ENCODE data around the gene PDZD2. TPM values are rescaled to one million over a fixed set of nuclear protein-coding genes. Genes with fewer than 3 reads are reported as not detected.
A peak's percentile ranks its signal among the peaks of the same experiment; 100 is the strongest.

The PDZD2 gene
- total RNA-seq, 1 donor from 2014 or later = not detected

DNA sequence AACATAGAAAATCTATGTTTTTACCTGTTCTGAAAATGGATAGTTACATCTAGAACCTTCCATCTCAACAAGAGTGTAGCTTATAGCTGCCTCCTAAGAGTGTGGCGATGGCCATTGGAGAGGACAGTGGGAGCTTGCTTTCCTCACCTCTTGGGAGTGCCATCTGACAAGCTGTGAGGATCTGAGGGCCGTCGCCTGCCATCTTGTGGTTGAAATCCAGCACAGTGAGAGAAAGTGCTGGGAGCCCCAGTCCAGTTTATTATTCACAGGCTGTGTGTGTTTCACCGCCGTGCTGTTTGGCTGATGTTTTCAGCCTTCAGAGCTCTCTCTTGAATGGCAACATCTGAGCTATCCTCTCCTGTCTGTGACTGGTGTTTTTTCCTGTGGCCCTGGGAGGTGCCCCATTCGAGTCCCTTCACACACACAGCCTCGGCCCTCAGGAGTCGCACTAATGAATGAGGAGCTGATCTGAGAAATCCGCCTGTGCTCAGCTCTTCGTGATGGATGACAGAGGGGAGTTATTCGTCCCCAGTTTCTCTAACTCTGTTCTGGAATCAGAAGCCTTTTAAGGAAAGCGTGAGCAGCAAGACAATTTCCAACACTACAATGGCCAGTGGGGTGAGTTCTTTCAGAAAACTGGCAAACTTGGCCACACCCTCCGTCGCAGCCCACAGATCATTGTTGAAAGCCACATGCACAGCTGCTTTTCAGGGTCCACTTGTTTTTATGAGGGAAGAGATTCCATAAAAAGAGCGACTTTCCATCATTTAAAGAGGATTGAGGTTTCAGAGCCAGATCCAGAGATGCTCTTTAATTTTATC is 170.3 kb downstream of the PDZD2 start:
- no peak for DNase-seq (ENCODE audit: low spot score)
- Mint-ChIP-seq H3K9me3 (no peaks in the 10 kb centered on the region), H3K27ac (no peak overlapping the region), H3K4me1 (ENCODE audit: low read depth) (no peaks in the 10 kb centered on the region), H3K27me3 (ENCODE audit: insufficient read depth) (no peaks in the 10 kb centered on the region), H3K4me3 (no peak overlapping the region), H3K36me3 (ENCODE audit: low read depth) (no peaks in the 10 kb centered on the region)
- intact Hi-C loops (cut with micrococcal nuclease) = no loop called here

DNA sequence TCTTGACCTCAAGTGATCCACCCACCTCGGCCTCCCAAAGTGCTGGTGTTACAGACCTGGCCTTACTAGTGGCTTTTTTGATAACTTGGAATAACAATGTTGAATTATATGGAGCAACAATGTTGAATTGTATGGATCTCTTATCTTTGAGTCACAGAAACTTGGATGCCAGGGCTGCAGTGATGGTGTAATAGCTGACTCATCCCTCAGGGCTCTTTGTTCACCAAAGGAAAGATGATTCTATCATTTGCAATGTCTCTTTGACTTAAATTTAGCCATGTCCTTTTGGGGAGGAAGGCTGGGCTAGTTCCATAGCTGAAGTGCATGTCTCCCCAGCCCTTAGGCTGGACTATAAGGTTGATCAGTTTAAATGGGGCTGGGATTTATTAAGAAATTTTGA is 172.3 kb downstream of the PDZD2 start:
- Mint-ChIP-seq H3K4me1 (ENCODE audit: low read depth) (no peaks in the 10 kb centered on the region), H3K27ac (no peak overlapping the region), H3K4me3 (no peak overlapping the region), H3K27me3 (ENCODE audit: insufficient read depth) (no peaks in the 10 kb centered on the region), H3K36me3 (ENCODE audit: low read depth) (no peaks in the 10 kb centered on the region), H3K9me3 (no peaks in the 10 kb centered on the region)
- intact Hi-C loops (cut with micrococcal nuclease) = no loop called here
- DNase-seq (ENCODE audit: low spot score) = no peak

DNA sequence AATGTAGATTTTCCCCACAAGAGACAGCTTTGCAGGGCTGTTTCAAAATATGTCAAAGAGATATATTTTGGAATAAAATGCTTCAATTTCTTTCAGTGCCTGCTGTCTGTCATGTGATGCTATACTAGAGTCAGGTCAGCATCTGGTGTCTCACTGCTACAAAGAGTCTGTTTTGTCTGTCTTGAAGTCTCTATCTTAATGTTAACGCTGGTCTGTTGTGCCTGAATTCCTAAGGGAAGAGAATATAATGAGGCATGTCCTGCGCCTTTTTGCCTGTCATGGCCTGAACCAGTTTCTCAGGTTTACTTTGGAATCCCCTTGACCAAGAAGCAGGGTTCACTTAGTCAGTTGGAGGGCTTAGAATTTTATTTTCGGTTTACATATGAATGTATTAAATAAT is 176.4 kb downstream of the PDZD2 start:
- no peak overlapping the region for H3K4me3 Mint-ChIP-seq
- no peak overlapping the region for H3K27ac Mint-ChIP-seq
- intact Hi-C loops (cut with micrococcal nuclease) = no loop called here
- no peak for DNase-seq (ENCODE audit: low spot score)
- H3K27me3 Mint-ChIP-seq (ENCODE audit: insufficient read depth) = no peaks in the 10 kb centered on the region
- no peaks in the 10 kb centered on the region for H3K36me3 Mint-ChIP-seq (ENCODE audit: low read depth)
- no peaks in the 10 kb centered on the region for H3K9me3 Mint-ChIP-seq
- no peaks in the 10 kb centered on the region for H3K4me1 Mint-ChIP-seq (ENCODE audit: low read depth)

DNA sequence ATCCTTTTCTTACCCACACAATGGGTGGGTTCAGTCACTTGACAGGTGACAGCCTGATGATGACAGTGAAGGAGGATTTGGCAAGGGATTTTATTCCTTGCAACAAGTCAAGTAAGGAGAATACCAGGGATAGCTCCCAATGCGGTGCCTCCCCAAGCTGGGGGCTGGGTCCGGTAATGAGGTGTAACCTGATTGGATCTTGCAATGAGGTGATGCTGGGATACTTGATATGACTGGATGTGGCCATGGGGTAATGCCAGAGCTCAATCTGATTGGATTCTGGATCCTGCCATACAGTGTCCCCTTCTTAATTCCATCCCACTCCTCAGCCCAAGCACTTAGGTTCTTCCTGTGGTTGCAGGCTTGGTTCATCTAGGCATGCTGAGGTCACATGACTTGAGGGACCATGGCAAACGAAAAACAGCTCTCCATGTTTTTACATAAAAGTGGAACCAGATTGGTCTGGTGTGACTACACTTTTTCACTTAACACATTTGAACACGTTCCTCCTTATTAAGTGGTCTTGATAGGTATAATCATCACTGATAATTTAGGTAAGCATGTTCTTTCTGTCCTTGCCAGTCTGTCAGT is 181.1 kb downstream of the PDZD2 start:
- intact Hi-C loops (cut with micrococcal nuclease) = no loop called here
- H3K9me3 Mint-ChIP-seq = no peaks in the 10 kb centered on the region
- DNase-seq (ENCODE audit: low spot score) = no peak
- peaks cover 3% of the 10 kb centered on the region for H3K27me3 Mint-ChIP-seq (ENCODE audit: insufficient read depth)
- H3K27ac Mint-ChIP-seq = no peak overlapping the region
- H3K4me3 Mint-ChIP-seq = no peak overlapping the region
- H3K36me3 Mint-ChIP-seq (ENCODE audit: low read depth) = no peaks in the 10 kb centered on the region
- no peaks in the 10 kb centered on the region for H3K4me1 Mint-ChIP-seq (ENCODE audit: low read depth)

DNA sequence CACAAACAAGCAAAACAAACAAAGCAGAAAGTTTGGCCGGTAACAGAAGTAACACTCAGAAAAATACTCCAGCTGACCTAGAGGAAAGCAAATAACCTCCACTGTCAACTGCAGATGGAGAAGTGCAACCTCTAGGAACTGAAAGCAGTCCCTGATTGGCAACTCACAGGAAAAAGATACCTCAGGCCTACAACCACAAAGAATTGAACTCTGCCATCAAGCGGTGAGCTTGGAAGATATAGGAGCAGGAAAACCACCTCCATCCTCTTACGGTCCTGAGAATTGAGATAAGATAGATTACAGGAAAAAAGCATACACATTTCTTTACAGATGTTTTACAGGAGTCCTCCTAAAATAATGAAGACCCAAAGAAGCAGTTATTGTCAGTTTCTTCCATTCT is 184.5 kb downstream of the PDZD2 start:
- intact Hi-C loops (cut with micrococcal nuclease) = no loop called here

DNA sequence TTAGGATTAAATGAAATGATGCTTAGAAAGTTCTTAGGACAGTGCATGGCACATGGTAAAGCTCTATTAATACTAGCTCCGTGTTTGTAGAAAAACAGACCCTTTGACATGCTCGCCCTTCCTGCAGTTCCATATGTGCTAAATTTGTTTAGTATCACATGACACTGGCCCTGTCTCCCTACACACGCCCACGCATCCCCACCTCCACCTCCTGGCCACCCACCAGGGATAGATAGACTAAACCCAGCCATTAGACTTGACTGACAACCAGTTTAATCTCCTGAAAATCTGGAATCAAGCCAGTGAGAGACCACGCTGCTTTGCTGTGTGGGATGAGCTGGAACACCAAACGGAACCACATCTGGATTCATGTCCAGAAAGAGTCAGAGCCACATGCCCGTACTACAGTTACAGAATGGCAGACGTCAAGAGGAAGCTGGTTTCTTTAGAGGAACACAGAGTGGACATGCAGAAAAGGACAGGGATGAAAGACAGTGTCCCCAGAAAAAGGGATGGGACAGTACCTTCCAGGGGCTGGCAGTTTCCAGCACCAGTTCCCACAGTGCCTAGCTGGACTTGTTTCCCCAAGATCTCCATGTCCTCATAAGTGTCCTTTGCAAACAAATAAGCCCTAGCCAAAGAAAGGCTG is 186.1 kb downstream of the PDZD2 start:
- DNase-seq (ENCODE audit: low spot score) = no peak
- Mint-ChIP-seq H3K36me3 (ENCODE audit: low read depth) (no peaks in the 10 kb centered on the region), H3K4me3 (no peak overlapping the region), H3K27ac (no peak overlapping the region), H3K4me1 (ENCODE audit: low read depth) (peaks cover 4% of the 10 kb centered on the region), H3K27me3 (ENCODE audit: insufficient read depth) (peaks cover 3% of the 10 kb centered on the region), H3K9me3 (no peaks in the 10 kb centered on the region)
- intact Hi-C loops (cut with micrococcal nuclease) = loop anchor here (1.0 kb wide), 2 partner anchors 244 to 268 kb away; no protein-coding TSS in a partner anchor

More for the DNA sequence above, 184.5 kb downstream of the PDZD2 start:
- Mint-ChIP-seq H3K27ac (no peak overlapping the region), H3K4me1 (ENCODE audit: low read depth) (peaks cover 4% of the 10 kb centered on the region), H3K27me3 (ENCODE audit: insufficient read depth) (peaks cover 3% of the 10 kb centered on the region), H3K4me3 (no peak overlapping the region), H3K9me3 (no peaks in the 10 kb centered on the region), H3K36me3 (ENCODE audit: low read depth) (no peaks in the 10 kb centered on the region)
- DNase-seq (ENCODE audit: low spot score) = no peak

DNA sequence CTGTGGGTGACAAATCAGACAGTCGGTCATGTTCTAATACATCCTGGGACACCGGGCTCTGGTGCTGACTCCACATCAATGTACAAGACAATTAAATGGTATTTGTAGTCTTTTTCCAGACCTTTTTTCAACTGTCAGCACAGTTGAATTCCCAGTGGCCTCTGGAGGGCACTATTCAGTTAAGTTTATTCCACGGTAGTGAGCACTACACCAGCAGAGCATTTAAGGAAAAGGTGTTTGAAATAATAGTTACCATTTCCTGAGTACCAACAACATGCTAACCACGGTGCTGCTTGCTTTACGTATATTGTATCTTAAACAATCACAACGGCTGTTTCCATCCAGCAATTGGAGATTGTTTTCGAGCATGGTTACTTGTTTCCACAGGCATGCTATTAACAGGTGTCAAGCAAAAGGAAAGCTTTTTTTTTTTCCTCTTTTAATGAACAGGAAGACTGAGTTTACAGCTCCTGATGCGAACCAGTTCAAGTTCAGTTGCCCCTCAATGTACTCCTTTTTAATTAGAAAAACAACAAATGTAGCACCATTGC is 186.7 kb downstream of the PDZD2 start:
- no peaks in the 10 kb centered on the region for H3K9me3 Mint-ChIP-seq
- H3K36me3 Mint-ChIP-seq (ENCODE audit: low read depth) = no peaks in the 10 kb centered on the region
- H3K27me3 Mint-ChIP-seq (ENCODE audit: insufficient read depth) = peaks cover 3% of the 10 kb centered on the region
- no peak overlapping the region for H3K27ac Mint-ChIP-seq
- H3K4me1 Mint-ChIP-seq (ENCODE audit: low read depth) = peaks cover 4% of the 10 kb centered on the region
- intact Hi-C loops (cut with micrococcal nuclease) = loop anchor here (1.0 kb wide), 2 partner anchors 244 to 268 kb away; no protein-coding TSS in a partner anchor
- no peak overlapping the region for H3K4me3 Mint-ChIP-seq
- peak; percentile 5 for DNase-seq (ENCODE audit: low spot score)

DNA sequence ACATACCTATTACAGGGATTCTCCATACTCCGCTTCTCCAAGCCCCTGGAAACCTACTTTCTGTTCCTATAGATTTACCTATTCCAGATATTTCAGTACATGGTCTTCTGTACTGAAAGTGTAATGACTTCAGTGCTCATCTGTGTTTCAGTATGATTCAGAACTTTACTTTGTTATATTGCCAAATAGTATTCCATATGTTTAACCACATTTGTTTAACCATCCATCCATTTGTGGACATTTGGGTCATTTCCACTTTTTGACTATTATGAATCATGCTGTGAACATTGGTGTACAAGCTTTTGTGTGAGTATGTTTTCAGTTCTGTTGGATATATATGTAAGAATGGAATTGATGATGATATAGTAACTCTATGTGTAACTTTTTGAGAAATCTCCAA is 188.9 kb downstream of the PDZD2 start:
- H3K36me3 Mint-ChIP-seq (ENCODE audit: low read depth) = no peaks in the 10 kb centered on the region
- no peaks in the 10 kb centered on the region for H3K9me3 Mint-ChIP-seq
- intact Hi-C loops (cut with micrococcal nuclease) = no loop called here
- H3K4me3 Mint-ChIP-seq = no peak overlapping the region
- H3K27me3 Mint-ChIP-seq (ENCODE audit: insufficient read depth) = peaks cover 3% of the 10 kb centered on the region
- peaks cover 4% of the 10 kb centered on the region for H3K4me1 Mint-ChIP-seq (ENCODE audit: low read depth)
- DNase-seq (ENCODE audit: low spot score) = no peak
- H3K27ac Mint-ChIP-seq = no peak overlapping the region

DNA sequence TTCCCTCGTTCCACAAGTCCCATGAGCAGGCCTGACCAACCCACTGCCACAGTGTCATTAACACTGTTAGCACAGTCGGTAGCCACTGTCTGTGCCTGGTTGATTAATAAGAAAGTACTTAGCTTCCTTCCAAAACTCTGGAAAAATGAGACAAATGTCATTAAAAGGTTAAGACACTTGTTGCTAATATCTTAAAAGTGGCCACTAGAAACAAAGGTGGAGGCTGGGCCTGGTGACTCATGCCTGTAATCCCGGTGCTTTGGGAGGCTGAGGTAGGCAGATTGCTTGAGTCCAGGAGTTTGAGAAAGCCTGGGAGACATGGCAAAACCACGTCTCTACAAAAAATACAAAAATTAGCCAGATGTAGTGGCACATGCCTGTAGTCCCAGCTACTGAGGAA is 194.0 kb downstream of the PDZD2 start:
- Mint-ChIP-seq H3K27me3 (ENCODE audit: insufficient read depth) (no peaks in the 10 kb centered on the region), H3K4me3 (no peak overlapping the region), H3K27ac (no peak overlapping the region), H3K36me3 (ENCODE audit: low read depth) (no peaks in the 10 kb centered on the region), H3K4me1 (ENCODE audit: low read depth) (no peaks in the 10 kb centered on the region), H3K9me3 (no peaks in the 10 kb centered on the region)
- DNase-seq (ENCODE audit: low spot score) = no peak
- intact Hi-C loops (cut with micrococcal nuclease) = no loop called here

DNA sequence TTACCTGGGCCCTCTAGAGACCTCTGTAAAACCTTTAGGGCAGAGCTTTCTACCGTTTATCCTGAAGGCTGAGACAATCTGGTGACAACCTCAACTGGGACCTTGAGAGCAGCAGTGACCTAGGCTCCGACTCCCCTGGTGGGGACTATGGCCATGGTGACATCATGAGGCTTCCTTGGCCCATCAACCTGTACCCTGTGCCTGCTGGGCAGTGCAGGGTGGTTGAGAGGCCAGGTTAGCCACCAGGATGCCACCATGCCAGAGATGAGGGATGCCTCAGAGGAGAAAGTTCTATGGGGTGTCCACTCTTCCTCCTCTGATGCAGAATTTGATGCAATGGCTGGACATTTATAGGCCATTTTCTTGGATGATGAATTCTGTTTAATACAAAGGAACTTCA is 194.8 kb downstream of the PDZD2 start:
- DNase-seq (ENCODE audit: low spot score) = no peak
- H3K4me1 Mint-ChIP-seq (ENCODE audit: low read depth) = no peaks in the 10 kb centered on the region
- H3K36me3 Mint-ChIP-seq (ENCODE audit: low read depth) = no peaks in the 10 kb centered on the region
- no peaks in the 10 kb centered on the region for H3K27me3 Mint-ChIP-seq (ENCODE audit: insufficient read depth)
- no peak overlapping the region for H3K4me3 Mint-ChIP-seq
- intact Hi-C loops (cut with micrococcal nuclease) = no loop called here
- H3K9me3 Mint-ChIP-seq = no peaks in the 10 kb centered on the region
- H3K27ac Mint-ChIP-seq = no peak overlapping the region

DNA sequence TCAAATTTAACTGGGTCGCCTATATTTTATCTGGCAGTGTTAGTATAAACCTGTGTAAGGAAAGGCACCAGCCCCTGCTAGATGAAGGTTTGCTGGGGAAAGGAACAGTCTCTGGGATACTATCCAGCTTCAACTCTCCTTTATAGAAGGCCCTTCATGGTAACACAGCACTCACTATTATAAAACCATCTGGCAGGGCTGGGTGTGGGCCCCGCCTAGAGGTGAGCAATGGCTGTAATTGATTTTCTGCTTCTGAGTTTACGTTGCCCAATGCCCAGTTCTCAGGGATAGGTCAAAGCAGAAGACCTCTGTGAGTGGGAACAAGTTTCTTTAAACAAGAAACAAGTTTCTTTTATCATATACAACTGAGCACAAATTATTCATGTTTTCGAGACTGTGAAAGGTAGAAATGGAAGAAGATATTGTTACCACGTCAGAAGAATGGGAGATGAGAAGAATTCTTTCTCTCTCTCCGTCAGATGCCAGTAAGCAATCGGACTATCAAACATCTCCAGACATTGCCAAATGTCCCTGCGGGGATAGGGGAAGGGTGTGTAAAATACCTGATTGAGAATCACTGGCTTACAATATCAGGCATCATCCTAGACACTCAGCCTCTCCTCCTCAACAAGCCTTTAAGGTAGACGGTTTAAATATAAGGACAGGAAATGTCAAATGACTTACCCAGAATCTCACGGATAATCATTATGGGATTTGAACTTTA is 205.9 kb downstream of the PDZD2 start:
- H3K36me3 Mint-ChIP-seq (ENCODE audit: low read depth) = no peaks in the 10 kb centered on the region
- H3K4me1 Mint-ChIP-seq (ENCODE audit: low read depth) = no peaks in the 10 kb centered on the region
- intact Hi-C loops (cut with micrococcal nuclease) = no loop called here
- DNase-seq (ENCODE audit: low spot score) = no peak
- peaks cover 4% of the 10 kb centered on the region for H3K9me3 Mint-ChIP-seq
- no peak overlapping the region for H3K27ac Mint-ChIP-seq
- no peaks in the 10 kb centered on the region for H3K27me3 Mint-ChIP-seq (ENCODE audit: insufficient read depth)
- no peak overlapping the region for H3K4me3 Mint-ChIP-seq

DNA sequence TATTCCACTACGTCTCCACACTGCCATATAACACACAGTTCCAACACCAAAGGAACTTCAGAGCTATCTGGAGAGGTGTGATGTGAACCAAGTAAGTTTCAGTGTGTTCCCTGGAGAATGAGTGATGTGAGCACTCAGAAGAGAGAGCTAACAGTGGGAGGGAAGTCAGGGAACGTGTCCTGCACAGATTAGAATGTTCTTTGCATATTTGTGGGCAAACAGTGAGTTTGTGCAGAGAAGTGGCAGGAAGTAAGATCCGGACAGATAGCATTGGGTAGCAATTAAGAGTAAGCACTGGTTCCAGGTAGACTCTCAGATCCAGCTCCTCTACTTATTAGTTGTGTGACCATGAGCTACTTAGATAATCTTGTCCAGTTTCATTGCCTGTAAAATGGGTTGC is 206.4 kb downstream of the PDZD2 start:
- H3K27ac Mint-ChIP-seq = no peak overlapping the region
- no peak for DNase-seq (ENCODE audit: low spot score)
- intact Hi-C loops (cut with micrococcal nuclease) = no loop called here
- H3K27me3 Mint-ChIP-seq (ENCODE audit: insufficient read depth) = no peaks in the 10 kb centered on the region
- no peaks in the 10 kb centered on the region for H3K36me3 Mint-ChIP-seq (ENCODE audit: low read depth)
- H3K4me1 Mint-ChIP-seq (ENCODE audit: low read depth) = no peaks in the 10 kb centered on the region
- H3K4me3 Mint-ChIP-seq = no peak overlapping the region
- H3K9me3 Mint-ChIP-seq = peaks cover 4% of the 10 kb centered on the region

All from activated T-helper 1 cell treated with anti-CD3 and anti-CD28 coated beads, Interleukin-12 subunit alpha, Interleukin-12 subunit beta, Interleukin-2, Interleukin-4 antibody, amounts not matched to agents 30 ng/mL and 10 ng/mL and 1 ng/mL, durations not matched to agents 14 hours and 24 hours and 36 hours (primary cell).